K562 (cell line): ENCODE measurements around the gene KCTD8. TPM values are rescaled to one million over a fixed set of nuclear protein-coding genes. Genes with fewer than 3 reads are reported as not detected.

Experiments used
- ATAC-seq: fragments of 200-7000 bp; cut with Tn5 transposase; 3 replicates; pipeline ENCODE4 v1.9.1; 2020; ENCODE audit warnings: moderate library complexity
- BruUV-seq: library from RNA; stranded (reverse); fragments of 400-500 nt; replicated peaks from 2 replicates; lab custom pipeline; 2021; lab: Mats Ljungman, UMichigan
- CTCF ChIA-PET: fragments of 300-600 bp; formaldehyde crosslinking; extraction: SDS; loops from one replicate; lab custom pipeline; 2021; ENCODE audit warnings: low intra/inter-chr PET ratio; lab: Yijun Ruan, JAX
- POLR2A ChIA-PET: fragments of 300-600, 350-650 bp; sonication (Branson Sonifier 250); formaldehyde crosslinking; extraction: SDS; loops from one replicate; lab custom pipeline; 2021; ENCODE audit warnings: antibody characterized with exemption, inconsistent platforms; lab: Yijun Ruan, JAX
- DNase-seq, 4 experiments: peaks; one replicate each; pipeline versions ENCODE4 v3.0.0 to v3.0.0-alpha.2; 2011 to 2018; ENCODE audit warnings: low spot score in 3 of 4, mixed read lengths in 3 of 4; ENCODE audit errors: extremely low read depth in 1 of 4
- FAIRE-seq: peaks from 2 replicates; lab custom pipeline; 2011; peaks lifted over from hg19 to GRCh38; lab: Jason Lieb, UNC
- H2AFZ ChIP-seq: 2 replicates; pipeline ENCODE4 v1.6.0; 2011; ENCODE audit warnings: low read depth, low read length, control low read depth, inconsistent platforms
- H3K27ac ChIP-seq: fragments of 200-600 bp; 3 replicates; pipeline ENCODE4 v1.8.0; 2011; ENCODE audit warnings: low read depth, mild to moderate bottlenecking, control low read depth, inconsistent platforms, low read length, moderate library complexity, mixed read lengths; ENCODE audit errors: extremely low read depth
- H3K27me3 ChIP-seq, 2 experiments: fragments of 300-600 bp in 1 of 2; 2 replicates in 1 of 2; 3 replicates in 1 of 2; pipeline versions ENCODE4 v1.6.0 to v1.8.0; 2011; ENCODE audit warnings: inconsistent platforms in 2 of 2, low read length in 2 of 2, mild to moderate bottlenecking in 1 of 2, mixed read lengths in 1 of 2, moderate library complexity in 1 of 2; ENCODE audit not compliant: control insufficient read depth in 2 of 2, insufficient read depth in 2 of 2
- H3K36me3 ChIP-seq: fragments of 300-600 bp; 3 replicates; pipeline ENCODE4 v1.8.0; 2011; ENCODE audit warnings: mild to moderate bottlenecking, low read length, inconsistent platforms; ENCODE audit not compliant: control insufficient read depth, insufficient read depth
- H3K4me1 ChIP-seq, 2 experiments: fragments of 200-600 bp in 1 of 2; replicated peaks in 1 of 2; 2 replicates in 1 of 2; 3 replicates in 1 of 2; pipeline versions ENCODE4 v1.5.1 to v1.8.0; 2011; ENCODE audit warnings: inconsistent platforms in 2 of 2, low read length in 2 of 2, mild to moderate bottlenecking in 1 of 2, mixed read lengths in 1 of 2, moderate library complexity in 1 of 2; ENCODE audit not compliant: control insufficient read depth in 2 of 2, insufficient read depth in 2 of 2
- H3K4me2 ChIP-seq: 2 replicates; pipeline ENCODE4 v1.6.1; 2011; ENCODE audit warnings: low read length, control low read depth, inconsistent platforms, mixed read lengths; ENCODE audit not compliant: insufficient read depth
- H3K4me3 ChIP-seq: fragments of 200-600 bp; sonication (generic), shearing (Covaris generic); 2 replicates; pipeline ENCODE4 v1.5.1; 2016; ENCODE audit warnings: control low read depth, inconsistent platforms
- H3K79me2 ChIP-seq: fragments of 200-600 bp; 3 replicates; pipeline ENCODE4 v1.8.0; 2011; ENCODE audit warnings: low read length, inconsistent platforms; ENCODE audit not compliant: control insufficient read depth, insufficient read depth
- H3K9ac ChIP-seq, 2 experiments: 2 replicates each; pipeline versions ENCODE4 v1.6.0 to v1.6.1; 2011; ENCODE audit warnings: low read depth in 2 of 2, low read length in 2 of 2, control low read depth in 1 of 2, inconsistent platforms in 1 of 2, mild to moderate bottlenecking in 1 of 2, mixed read lengths in 1 of 2; ENCODE audit not compliant: insufficient read depth in 1 of 2
- H3K9me1 ChIP-seq: one replicate; pipeline ENCODE4 v1.6.0; 2011; ENCODE audit warnings: inconsistent platforms, mild to moderate bottlenecking, low read length, moderate library complexity; ENCODE audit not compliant: control insufficient read depth, insufficient read depth
- H3K9me3 ChIP-seq: replicated peaks from 2 replicates; pipeline ENCODE4 v1.5.1; 2011; ENCODE audit warnings: low read depth, low read length, inconsistent platforms; ENCODE audit not compliant: control insufficient read depth, insufficient read depth
- H4K20me1 ChIP-seq: replicated peaks from 2 replicates; pipeline ENCODE4 v1.6.1; 2011; ENCODE audit warnings: low read length, inconsistent platforms, mixed read lengths; ENCODE audit not compliant: control insufficient read depth, insufficient read depth
- FOXP4 ChIP-seq: sonication (generic); formaldehyde crosslinking; IDR thresholded peaks from 2 replicates; pipeline ENCODE4 v1.8.0; 2022; ENCODE audit warnings: mild to moderate bottlenecking, missing genetic modification reagents, borderline replicate concordance
- KLF10 ChIP-seq: fragments of 250-450 bp; sonication (Bioruptor Pico); IDR thresholded peaks from 2 replicates; pipeline ENCODE4 v1.6.1; 2021; ENCODE audit warnings: matching md5 sums
- KLF13 ChIP-seq: fragments of 450-650 bp; IDR thresholded peaks from 2 replicates; pipeline ENCODE4 v1.6.1; 2016; ENCODE audit warnings: missing genetic modification characterization, low read depth, mild to moderate bottlenecking, missing compliant biosample characterization, moderate library complexity, borderline replicate concordance
- NR2F6 ChIP-seq: fragments of 450-650 bp; formaldehyde crosslinking; IDR thresholded peaks from 2 replicates; pipeline ENCODE4 v1.4.0; 2020; ENCODE audit warnings: mild to moderate bottlenecking
- WGBS: fragments of 100-300 bp; shearing (Covaris generic); methylation state at CpG from one replicate; pipeline ENCODE4 v1.1.6; 2016; ENCODE audit warnings: low coverage, mixed read lengths; ENCODE audit not compliant: insufficient coverage; ENCODE audit errors: missing lambda C conversion rate; 5-methylcytosine and 5-hydroxymethylcytosine counted together
- in situ Hi-C: fragments of 300-500 bp; cut with MboI; formaldehyde crosslinking; loops from 4 replicates; pipeline ENCODE4 v1.15.0; 2018; ENCODE audit warnings: inconsistent platforms, mixed read lengths
- intact Hi-C: fragments of 100-400 bp; cut with micrococcal nuclease; formaldehyde crosslinking; loops from 2 replicates; pipeline ENCODE4 v1.14.2; 2022
- polyA plus RNA-seq, 8 experiments: library from polyadenylated mRNA; depleted of rRNA in 4 of 8; stranded (reverse) in 5 of 8; unstranded in 3 of 8; fragments of >200 nt; fragmentation: Nextera tagmentation in 2 of 8; fragmentation: Illumina TruSeq in 1 of 8; extraction: Ambion mirVana in 2 of 8; extraction: Trizol in 1 of 8; gene quantifications; 2 replicates each; pipeline versions ENCODE4 v1.2.1 to v1.2.3, GENCODE V29; 2011 to 2014; ENCODE audit warnings: inconsistent platforms in 1 of 8, missing spikeins in 1 of 8
- total RNA-seq, 7 experiments: library from RNA; depleted of rRNA in 6 of 7; stranded (reverse); fragments of >200 nt in 6 of 7; fragmentation: Illumina TruSeq in 2 of 7; extraction: Trizol in 2 of 7; gene quantifications; 2 replicates each; pipeline versions ENCODE4 v1.2.1 to v1.2.3, GENCODE V29; 2011 to 2021; ENCODE audit warnings: low replicate concordance in 1 of 7

The KCTD8 gene
- total and polyA plus RNA-seq, 9 of the 15 experiments (the other 6 are each of a cell fraction or from before 2014, with no cell fraction given): not detected

- no TSS peak for BruUV-seq
- no peaks in the 10 kb centered on the region for H3K79me2 ChIP-seq
- in situ Hi-C loops (no loop called here), intact Hi-C loops (no loop called here)
- FAIRE-seq: no peak
- H3K4me3 ChIP-seq: no peak overlapping the region
- H3K4me1 ChIP-seq: no peaks in the 10 kb centered on the region
- H3K36me3 ChIP-seq: no peaks in the 10 kb centered on the region
- H3K27ac ChIP-seq: no peak overlapping the region
- no peak for DNase-seq
- ATAC-seq: no peak
- no peak for TF ChIP-seq NR2F6
- no peak for TF ChIP-seq FOXP4 (CRISPR knock-in tag)
- no peak for TF ChIP-seq KLF10 (CRISPR knock-in tag)
- TF ChIP-seq KLF13 (tag): no peak
- TF ChIP-seq, all 486 proteins: peak for 0
- no peaks in the 10 kb centered on the region for H3K9me1 ChIP-seq
- H3K27me3 ChIP-seq: no peaks in the 10 kb centered on the region
- no peaks in the 10 kb centered on the region for H3K9me3 ChIP-seq
- ChIA-PET POLR2A (no interaction called here), CTCF (no interaction called here)
- no peak overlapping the region for H3K4me2 ChIP-seq
- H2AFZ ChIP-seq: no peak overlapping the region
- no peak overlapping the region for H3K9ac ChIP-seq
- H4K20me1 ChIP-seq: no peaks in the 10 kb centered on the region
- WGBS: 0% methylated on average over 2 of the region's 2 CpGs
These were observed 121.9 kb downstream of the KCTD8 start for GRCh38 chr4:44326741-44327140.
